Activated naive CD4-positive, alpha-beta T cell treated with anti-CD3 and anti-CD28 coated beads for 36 hours (primary cell): ENCODE results near the gene NHLRC1. TPM values are rescaled to one million over a fixed set of nuclear protein-coding genes. Genes with fewer than 3 reads are reported as not detected.

Experiments
- CTCF ChIA-PET: fragments of 350-600 bp; sonication (Branson Sonifier 250); formaldehyde crosslinking; loops from one replicate; lab custom pipeline; 2021; ENCODE audit warnings: antibody characterized with exemption; lab: Charles Lee
- DNase-seq: peaks from one replicate; pipeline ENCODE4 v3.0.0-alpha.2; 2020
- H3K27ac Mint-ChIP-seq: one replicate; pipeline ENCODE4 v1.8.0; 2021; ENCODE audit warnings: mild to moderate bottlenecking, mixed read lengths
- H3K27me3 Mint-ChIP-seq: one replicate; pipeline ENCODE4 v1.8.0; 2021; ENCODE audit warnings: low read depth, mixed read lengths
- H3K36me3 Mint-ChIP-seq: one replicate; pipeline ENCODE4 v1.8.0; 2021; ENCODE audit warnings: low read depth, mixed read lengths
- H3K4me1 Mint-ChIP-seq: one replicate; pipeline ENCODE4 v1.8.0; 2021; ENCODE audit warnings: low read depth, mixed read lengths
- H3K4me3 Mint-ChIP-seq: one replicate; pipeline ENCODE4 v1.8.0; 2021; ENCODE audit warnings: mild to moderate bottlenecking, moderate library complexity, mixed read lengths
- H3K9me3 Mint-ChIP-seq: one replicate; pipeline ENCODE4 v1.8.0; 2021; ENCODE audit warnings: mixed read lengths
- intact Hi-C: fragments of 100-400 bp; cut with micrococcal nuclease; formaldehyde crosslinking; loops from one replicate; pipeline ENCODE4 v1.15.1; 2023
- total RNA-seq, 2 experiments: library from RNA; stranded (reverse); gene quantifications; one replicate each; pipeline ENCODE4 v1.2.3, GENCODE V29; 2021

The NHLRC1 gene
- total RNA-seq, 2 experiments from 2014 or later, result 0.10 to 0.25 TPM

GRCh38 chr6:18072841-18073240 lies 49.6 kb downstream of the NHLRC1 start:
- Mint-ChIP-seq H3K27ac (no peak overlapping the region), H3K4me3 (no peak overlapping the region), H3K4me1 (no peaks in the 10 kb centered on the region), H3K27me3 (peaks cover 18% of the 10 kb centered on the region), H3K9me3 (peaks cover 11% of the 10 kb centered on the region), H3K36me3 (peaks cover 9% of the 10 kb centered on the region)
- no peak for DNase-seq
- CTCF ChIA-PET, result no interaction called here
- intact Hi-C loops, result no loop called here

- peaks cover 6% of the 10 kb centered on the region for H3K27me3 Mint-ChIP-seq
- no peak for DNase-seq
- no peaks in the 10 kb centered on the region for H3K4me1 Mint-ChIP-seq
- peaks cover 6% of the 10 kb centered on the region for H3K9me3 Mint-ChIP-seq
- CTCF ChIA-PET, result no interaction called here
- peaks cover 4% of the 10 kb centered on the region for H3K36me3 Mint-ChIP-seq
- no peak overlapping the region for H3K4me3 Mint-ChIP-seq
- intact Hi-C loops, result no loop called here
- no peak overlapping the region for H3K27ac Mint-ChIP-seq
Measured at GRCh38 chr6:18070486-18070885, 52.0 kb downstream of the NHLRC1 start.

Other genes with a start within 250 kb of the NHLRC1 start
- gene KIF13A, start 135.0 kb downstream of the NHLRC1 start, total RNA-seq, result not detected
- gene TPMT, start 32.4 kb upstream of the NHLRC1 start, total RNA-seq, result 1 to 10 TPM; 4.9 to 5.6 TPM
- 10 to 100 TPM; 14.4 to 15.2 TPM for gene KDM1B, start 32.7 kb upstream of the NHLRC1 start, total RNA-seq
- 100 to 1,000 TPM; 200 to 203 TPM for gene DEK, start 141.9 kb upstream of the NHLRC1 start, total RNA-seq